HG03565 (cell line): ENCODE data around the gene AUH.

Experiments used
- ATAC-seq: cut with Tn5 transposase; IDR thresholded peaks from one replicate; pipeline ENCODE4 v1.9.1; 2021; ENCODE audit warnings: mild to moderate bottlenecking, moderate library complexity; ENCODE audit not compliant: unreplicated experiment

Gene AUH

GRCh38 chr9:91177081-91177480 lies 184.6 kb downstream of the AUH start:
- no peak for ATAC-seq

GRCh38 chr9:91176426-91176825 lies 185.3 kb downstream of the AUH start:
- ATAC-seq: no peak

- ATAC-seq: peak; percentile 69
Observed at GRCh38 chr9:91174772-91175171, 186.9 kb downstream of the AUH start.

- ATAC-seq: no peak
Observed at GRCh38 chr9:91172329-91172728, 189.4 kb downstream of the AUH start.

GRCh38 chr9:91170951-91171350 lies 190.8 kb downstream of the AUH start:
- ATAC-seq: no peak

- ATAC-seq: no peak
Observed at GRCh38 chr9:91166796-91167366, 194.8 kb downstream of the AUH start.

GRCh38 chr9:91164724-91165520 lies 196.8 kb downstream of the AUH start:
- peak; percentile 47 for ATAC-seq
